Measurements from ENCODE around the gene ZMYND19.
"Not testable (repeated sequence)": the region's sequence is repeated elsewhere in the genome, so short reads cannot be mapped to it uniquely, and the experiment has no call there.

Gene ZMYND19

GRCh38 chr9:137589441-137590122, 730 bp downstream of the ZMYND19 start:
- DNase-seq (ENCODE audit: low read depth, low spot score) = no peak

DNA sequence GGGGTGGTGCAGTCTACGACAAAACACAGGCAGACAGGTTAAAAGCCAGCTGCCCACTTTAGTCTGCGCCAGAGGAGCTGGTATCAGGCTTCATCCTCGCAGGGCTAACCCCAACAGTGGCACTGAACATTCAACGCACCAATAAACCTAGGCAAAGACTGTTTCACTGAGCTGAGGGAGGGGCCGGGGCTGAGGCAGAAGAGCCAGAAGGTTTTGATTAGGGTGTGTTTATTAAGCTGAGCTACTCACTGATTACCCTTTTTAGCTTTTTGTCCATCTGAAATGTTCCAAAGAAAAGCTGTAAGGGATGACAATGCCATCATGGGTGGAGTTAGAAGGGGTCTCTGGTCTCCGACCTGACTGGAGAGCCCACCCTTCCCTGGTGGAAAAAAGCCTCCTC, 1.4 kb downstream of the ZMYND19 start:
- DNase-seq (ENCODE audit: low read depth, low spot score) = no peak

- DNase-seq (ENCODE audit: low read depth, low spot score) = no peak
Observed at GRCh38 chr9:137588311-137588710, 2.0 kb downstream of the ZMYND19 start.

- no peak for DNase-seq (ENCODE audit: low read depth, low spot score)
Observed at GRCh38 chr9:137586854-137587253, 3.5 kb downstream of the ZMYND19 start.

DNA sequence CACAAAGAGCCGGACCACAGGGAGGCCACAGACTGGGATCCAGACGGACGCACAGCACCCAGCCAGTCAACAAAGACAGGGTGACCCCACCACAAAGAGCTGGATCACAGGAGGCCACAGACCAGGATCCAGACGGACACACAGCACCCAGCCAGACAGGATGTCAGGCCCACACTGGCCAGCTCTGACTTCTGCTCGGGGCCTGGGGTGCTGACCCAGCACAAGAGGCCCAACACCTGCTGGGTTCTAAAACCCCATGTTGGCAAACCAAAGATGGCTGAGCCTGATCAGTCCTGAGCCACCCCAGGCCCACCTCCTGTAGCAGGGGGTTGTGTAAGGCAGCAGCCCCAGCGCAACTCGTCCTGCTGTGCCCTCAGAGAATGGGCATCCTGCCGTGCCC, 6.4 kb downstream of the ZMYND19 start:
- DNase-seq (ENCODE audit: low read depth, low spot score) = no peak

- no peak for DNase-seq (ENCODE audit: low read depth, low spot score)
Observed at GRCh38 chr9:137583347-137583746, 7.0 kb downstream of the ZMYND19 start.

GRCh38 chr9:137582286-137582860, 7.9 kb downstream of the ZMYND19 start:
- no peak for DNase-seq (ENCODE audit: low read depth, low spot score)

DNA sequence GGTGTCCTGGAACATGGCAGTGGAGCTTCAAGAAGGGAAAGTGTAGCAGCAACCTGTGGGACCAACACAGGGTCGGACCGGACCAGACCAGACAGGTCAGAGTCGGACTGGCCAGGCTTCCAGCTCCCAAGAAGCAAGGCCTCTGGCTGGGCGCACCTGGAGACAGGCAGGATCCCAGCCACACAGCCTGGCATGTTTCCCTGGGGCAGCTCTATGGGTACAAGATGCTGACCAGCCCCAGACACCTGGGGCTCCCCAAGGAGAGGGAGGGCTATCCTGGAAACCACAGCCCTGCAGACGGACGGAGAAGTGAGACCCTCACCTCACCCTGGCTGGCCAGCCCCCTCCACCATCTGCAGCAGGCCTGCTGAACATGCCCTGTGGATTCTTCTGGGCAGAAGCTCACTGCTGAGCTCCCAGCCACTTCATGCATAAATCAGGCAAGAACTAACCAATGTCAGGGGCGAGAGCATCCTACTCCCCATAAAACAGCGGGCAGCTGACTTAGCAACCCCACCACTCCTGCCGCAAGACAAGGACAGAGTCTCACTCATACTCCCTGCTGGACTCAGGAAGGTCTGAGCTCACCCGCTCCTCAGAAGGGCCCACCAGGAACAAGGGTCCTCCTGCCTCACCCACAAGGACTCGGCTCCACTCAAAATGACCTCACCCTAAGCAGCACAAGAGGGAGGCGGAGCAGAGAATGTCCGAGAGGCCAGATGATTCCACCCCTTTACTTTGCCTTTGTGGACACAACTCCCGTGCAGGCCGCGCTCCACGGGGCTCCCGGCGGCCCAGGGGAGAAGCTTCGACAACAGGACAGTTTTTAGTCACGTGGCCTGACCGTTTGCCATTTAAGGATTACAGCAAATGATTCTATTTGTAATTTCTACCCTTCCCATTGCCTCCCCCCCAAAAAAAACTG, 8.7 kb downstream of the ZMYND19 start:
- DNase-seq (ENCODE audit: low read depth, low spot score) = no peak

DNA sequence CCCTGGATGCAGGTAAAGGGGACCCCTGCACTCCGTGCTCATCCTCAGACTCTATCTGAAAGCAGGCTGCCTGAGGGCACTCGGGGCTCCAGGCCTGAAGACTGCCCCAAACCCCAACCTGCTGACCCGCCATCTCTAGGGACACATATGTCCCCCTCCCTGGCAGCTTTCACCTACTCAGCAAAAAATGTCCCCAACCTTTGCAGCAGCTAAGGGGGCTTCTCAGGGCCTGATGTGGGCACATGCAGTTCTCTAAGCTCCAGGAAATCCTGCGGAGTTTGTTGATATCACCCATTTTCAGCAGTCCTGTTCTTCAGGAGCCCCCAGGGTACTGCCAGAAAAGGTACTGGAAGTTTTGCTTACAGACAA, 9.4 kb downstream of the ZMYND19 start:
- DNase-seq (ENCODE audit: low read depth, low spot score) = no peak

- DNase-seq (ENCODE audit: low read depth, low spot score) = no peak
Observed at GRCh38 chr9:137580209-137580953, 9.9 kb downstream of the ZMYND19 start.

DNA sequence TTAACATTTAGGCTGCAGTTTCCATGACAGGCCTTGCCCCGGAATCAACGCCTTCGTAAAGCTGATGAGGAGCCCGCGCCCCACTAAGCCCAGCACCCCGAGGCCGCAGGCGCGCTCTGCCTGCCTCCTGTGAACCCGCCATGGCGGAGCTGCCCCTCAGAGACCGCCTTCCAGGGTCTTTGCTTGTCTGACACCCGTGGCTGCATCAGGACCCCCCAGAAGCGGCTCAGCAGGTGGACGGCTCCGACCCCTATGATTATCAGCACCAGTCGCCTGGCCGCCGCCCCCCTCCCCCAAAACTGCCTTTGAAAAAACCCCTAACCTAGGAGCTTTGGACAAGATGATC, 11.1 kb downstream of the ZMYND19 start:
- DNase-seq (ENCODE audit: low read depth, low spot score) = no peak

DNA sequence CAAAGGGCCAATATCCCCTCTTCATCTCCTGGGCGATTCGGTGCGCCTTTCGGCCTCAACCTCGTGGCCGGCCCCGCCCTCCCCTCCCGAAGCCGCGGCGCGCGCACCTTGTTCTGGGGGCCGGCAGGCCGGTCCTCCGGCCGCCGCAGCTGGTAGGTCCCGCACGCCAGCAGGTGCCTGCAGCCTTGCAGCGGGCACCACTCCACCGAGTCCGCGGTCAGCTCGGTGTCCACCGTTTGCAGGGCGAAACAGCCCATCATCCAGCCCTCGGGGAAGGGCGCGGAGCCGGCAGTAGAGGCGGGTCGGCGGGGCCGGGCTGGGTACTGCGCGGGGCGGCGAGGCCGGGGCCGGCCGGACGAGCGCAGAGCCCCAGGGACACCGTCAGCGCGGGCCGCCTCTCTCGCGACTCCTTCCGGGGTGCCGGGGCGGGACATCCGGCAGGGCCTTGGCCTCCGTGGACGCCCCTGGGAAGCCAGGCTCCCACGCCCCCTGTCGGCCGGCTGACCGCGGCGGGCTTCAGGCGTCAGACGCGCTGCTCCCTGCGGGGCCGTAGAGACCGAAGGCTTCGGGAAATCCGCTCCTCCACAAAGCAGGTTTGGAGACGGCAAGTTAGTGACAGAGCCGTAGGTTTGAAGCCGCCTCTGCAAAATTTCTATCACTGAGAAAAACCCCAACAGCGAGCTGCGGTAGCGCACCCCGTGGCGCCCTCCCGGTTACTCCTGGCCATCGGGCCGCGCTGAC, 11.6 kb downstream of the ZMYND19 start, which contains the start of gene DPH7:
Gene DPH7 (minus strand): TSS at position 408 of the 741 bp plus-strand sequence. CDS start 148 bp downstream, at position 260.
- peak; percentile 42 for DNase-seq (ENCODE audit: low read depth, low spot score)

- no peak for DNase-seq (ENCODE audit: low read depth, low spot score)
Observed at GRCh38 chr9:137575716-137576411, 14.4 kb downstream of the ZMYND19 start.

DNA sequence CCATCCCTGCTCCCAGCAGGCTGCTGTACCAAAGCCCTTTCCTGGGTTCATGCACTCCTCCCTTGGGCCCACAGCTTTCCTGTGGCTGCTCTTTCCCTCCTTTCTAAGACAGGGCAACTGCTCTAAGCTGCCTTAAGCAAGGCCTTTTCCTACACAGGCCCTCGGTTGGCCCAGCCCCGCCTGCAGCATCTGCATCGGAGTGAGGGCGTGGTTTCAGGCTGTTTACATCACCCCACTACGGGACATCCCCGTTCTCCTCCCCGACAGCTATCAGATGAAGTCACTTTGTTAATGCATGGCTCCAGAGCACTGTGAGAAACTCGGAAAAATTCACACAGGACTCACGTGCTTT, 15.0 kb downstream of the ZMYND19 start:
- DNase-seq (ENCODE audit: low read depth, low spot score) = no peak

- no peak for DNase-seq (ENCODE audit: low read depth, low spot score)
Observed at GRCh38 chr9:137574192-137574591, 16.1 kb downstream of the ZMYND19 start.

GRCh38 chr9:137570566-137570965, 19.7 kb downstream of the ZMYND19 start:
- no peak for DNase-seq (ENCODE audit: low read depth, low spot score)

GRCh38 chr9:137569609-137570203, 20.6 kb downstream of the ZMYND19 start:
- no peak for DNase-seq (ENCODE audit: low read depth, low spot score)

DNA sequence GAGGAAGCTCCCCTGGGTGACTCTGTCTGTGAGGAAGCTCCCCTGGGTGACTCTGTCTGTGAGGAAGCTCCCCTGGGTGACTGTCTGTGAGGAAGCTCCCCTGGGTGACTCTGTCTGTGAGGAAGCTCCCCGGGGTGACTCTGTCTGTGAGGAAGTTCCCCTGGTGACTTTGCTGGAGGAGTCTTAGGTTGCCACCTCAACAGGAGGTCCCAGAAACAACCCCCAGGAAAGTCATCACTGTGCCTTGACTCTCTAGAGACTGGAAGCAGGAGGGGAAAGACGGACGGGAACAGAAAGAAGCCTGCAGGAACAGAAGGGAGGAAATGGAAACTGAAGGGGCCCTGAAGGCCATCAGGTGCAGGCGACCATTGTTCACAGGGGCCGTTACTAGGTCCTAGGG, 21.9 kb downstream of the ZMYND19 start:
- DNase-seq (ENCODE audit: low read depth, low spot score) = not testable (repeated sequence)

GRCh38 chr9:137564817-137565411, 25.4 kb downstream of the ZMYND19 start:
- DNase-seq (ENCODE audit: low read depth, low spot score) = no peak

GRCh38 chr9:137564134-137564533, 26.2 kb downstream of the ZMYND19 start:
- no peak for DNase-seq (ENCODE audit: low read depth, low spot score)

All from iPS DF 19.7 (cell line).